Measurements from ENCODE around the gene COLEC12. TPM values are rescaled to one million over a fixed set of nuclear protein-coding genes. Genes with fewer than 3 reads are reported as not detected.

The COLEC12 gene
- total RNA-seq, 1 experiment from 2014 or later: not detected

DNA sequence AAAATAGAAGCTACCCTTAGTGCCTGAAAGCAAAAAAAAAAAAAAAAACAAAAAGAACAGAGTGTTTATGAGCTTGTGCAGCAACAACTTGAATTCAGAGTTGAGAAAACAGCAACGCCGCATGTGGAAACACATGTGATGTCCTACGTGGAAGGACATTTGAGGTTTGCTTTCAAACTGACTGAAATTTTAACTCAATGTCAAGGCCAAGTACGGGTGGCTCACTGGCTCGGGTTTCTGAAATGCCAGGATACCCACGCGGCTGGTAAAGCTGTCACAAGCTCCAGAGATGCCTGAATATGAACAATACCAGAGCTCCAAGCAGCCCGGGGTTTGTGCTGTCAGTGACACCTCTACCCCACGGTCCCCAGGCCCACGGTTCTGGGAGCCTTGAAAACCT, 160.5 kb downstream of the COLEC12 start (continued):
- TF ChIP-seq, protein P1, sequence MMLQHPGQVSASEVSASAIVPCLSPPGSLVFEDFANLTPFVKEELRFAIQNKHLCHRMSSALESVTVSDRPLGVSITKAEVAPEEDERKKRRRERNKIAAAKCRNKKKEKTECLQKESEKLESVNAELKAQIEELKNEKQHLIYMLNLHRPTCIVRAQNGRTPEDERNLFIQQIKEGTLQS (IDR thresholded peaks at IDR 0.05): no peak
- TF ChIP-seq EZH2 (IDR thresholded peaks at IDR 0.05) (no peak), POLR2A (IDR thresholded peaks at IDR 0.05; ENCODE audit: borderline replicate concordance, extremely low read depth, insufficient read depth, insufficient read length) (no peak), FOSL1 (IDR thresholded peaks at IDR 0.05; ENCODE audit: low read depth) (no peak), TCF7L2 (IDR thresholded peaks at IDR 0.05; ENCODE audit: borderline replicate concordance, extremely low read depth, insufficient read depth, insufficient read length) (no peak), JUND (IDR thresholded peaks at IDR 0.05) (no peak)
- TF ChIP-seq, protein P2, sequence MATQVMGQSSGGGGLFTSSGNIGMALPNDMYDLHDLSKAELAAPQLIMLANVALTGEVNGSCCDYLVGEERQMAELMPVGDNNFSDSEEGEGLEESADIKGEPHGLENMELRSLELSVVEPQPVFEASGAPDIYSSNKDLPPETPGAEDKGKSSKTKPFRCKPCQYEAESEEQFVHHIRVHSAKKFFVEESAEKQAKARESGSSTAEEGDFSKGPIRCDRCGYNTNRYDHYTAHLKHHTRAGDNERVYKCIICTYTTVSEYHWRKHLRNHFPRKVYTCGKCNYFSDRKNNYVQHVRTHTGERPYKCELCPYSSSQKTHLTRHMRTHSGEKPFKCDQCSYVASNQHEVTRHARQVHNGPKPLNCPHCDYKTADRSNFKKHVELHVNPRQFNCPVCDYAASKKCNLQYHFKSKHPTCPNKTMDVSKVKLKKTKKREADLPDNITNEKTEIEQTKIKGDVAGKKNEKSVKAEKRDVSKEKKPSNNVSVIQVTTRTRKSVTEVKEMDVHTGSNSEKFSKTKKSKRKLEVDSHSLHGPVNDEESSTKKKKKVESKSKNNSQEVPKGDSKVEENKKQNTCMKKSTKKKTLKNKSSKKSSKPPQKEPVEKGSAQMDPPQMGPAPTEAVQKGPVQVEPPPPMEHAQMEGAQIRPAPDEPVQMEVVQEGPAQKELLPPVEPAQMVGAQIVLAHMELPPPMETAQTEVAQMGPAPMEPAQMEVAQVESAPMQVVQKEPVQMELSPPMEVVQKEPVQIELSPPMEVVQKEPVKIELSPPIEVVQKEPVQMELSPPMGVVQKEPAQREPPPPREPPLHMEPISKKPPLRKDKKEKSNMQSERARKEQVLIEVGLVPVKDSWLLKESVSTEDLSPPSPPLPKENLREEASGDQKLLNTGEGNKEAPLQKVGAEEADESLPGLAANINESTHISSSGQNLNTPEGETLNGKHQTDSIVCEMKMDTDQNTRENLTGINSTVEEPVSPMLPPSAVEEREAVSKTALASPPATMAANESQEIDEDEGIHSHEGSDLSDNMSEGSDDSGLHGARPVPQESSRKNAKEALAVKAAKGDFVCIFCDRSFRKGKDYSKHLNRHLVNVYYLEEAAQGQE (IDR thresholded peaks at IDR 0.05; ENCODE audit: low read depth): no peak

DNA sequence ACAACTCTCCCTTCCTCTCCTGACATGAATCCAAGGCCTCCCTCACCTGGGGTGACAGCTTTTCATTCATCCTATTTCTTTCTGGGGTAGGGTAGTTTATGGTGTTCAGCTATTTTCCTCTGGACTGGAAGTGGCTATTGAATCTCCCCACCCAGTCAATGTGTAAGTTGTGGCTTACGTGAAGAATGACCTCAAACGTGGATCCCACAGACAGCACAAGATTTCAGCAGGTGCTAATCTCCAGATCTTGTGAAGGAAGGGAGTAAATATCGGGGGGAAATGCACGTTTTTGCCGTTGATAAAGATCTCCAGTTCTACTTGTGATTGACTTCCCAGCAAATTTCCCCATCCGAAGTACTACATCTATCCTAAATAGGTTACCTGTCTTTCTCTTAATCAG, 161.3 kb downstream of the COLEC12 start:
- Histone ChIP-seq H3K9me2 (ENCODE audit: insufficient read depth) (no peaks in the 10 kb centered on the region), H3K27ac (ENCODE audit: low read depth, low read length) (no peak overlapping the region), H3K4me2 (ENCODE audit: low read length) (no peak overlapping the region), H3K4me1 (ENCODE audit: control insufficient read depth in 1 of 2, insufficient read depth in 2 of 2, low read length in 2 of 2) (no peaks in the 10 kb centered on the region), H3K4me3 (replicated peaks in 1 of 2; ENCODE audit: low read depth in 1 of 2, low read length in 2 of 2) (no peak overlapping the region), H3K27me3 (ENCODE audit: insufficient read depth, low read length) (peaks cover 29% of the 10 kb centered on the region; the same call in 1 of the 2 replicates), H3K9me3 (ENCODE audit: control insufficient read depth in 1 of 2, insufficient read depth in 1 of 2, low read depth in 1 of 2, low read length in 2 of 2) (no peaks in the 10 kb centered on the region), H3K79me2 (ENCODE audit: insufficient read depth, low read length) (no peaks in the 10 kb centered on the region), H3K9ac (ENCODE audit: low read length) (no peak overlapping the region), H2AFZ (ENCODE audit: low read depth, low read length, poor library complexity, severe bottlenecking) (no peak overlapping the region), H4K20me1 (ENCODE audit: insufficient read depth) (no peaks in the 10 kb centered on the region), H3K36me3 (ENCODE audit: control insufficient read depth in 1 of 2, insufficient read depth in 2 of 2, low read length in 2 of 2) (no peaks in the 10 kb centered on the region)
- CTCF ChIA-PET: no interaction called here
- no peak for DNase-seq (ENCODE audit: low read depth, low spot score)
- RAD21 ChIA-PET (ENCODE audit: low non-redundant PET in 1 of 2, low total read pairs in 2 of 2, uncharacterized antibody in 2 of 2, unreplicated experiment in 2 of 2): no interaction called here
- no peak for ATAC-seq
- intact Hi-C loops (cut with micrococcal nuclease): no loop called here
- TF ChIP-seq EGR1 (IDR thresholded peaks at IDR 0.05; ENCODE audit: low read depth) (no peak), POLR2A (IDR thresholded peaks at IDR 0.05; ENCODE audit: borderline replicate concordance, extremely low read depth, insufficient read depth, insufficient read length) (no peak), CEBPB (IDR thresholded peaks at IDR 0.05; ENCODE audit: low read depth) (no peak), JUND (IDR thresholded peaks at IDR 0.05) (no peak)
- POLR2A ChIA-PET: interaction anchor here (0.7 kb wide), 1 partner anchor 354 kb away, joined by 3 read pairs; no protein-coding TSS in a partner anchor
- BruUV-seq (replicated peaks): no TSS peak

All from HCT116 (cell line).